Bronchial epithelial cell (primary cell): ENCODE measurements around the gene FRMD1. TPM values are rescaled to one million over a fixed set of nuclear protein-coding genes. Genes with fewer than 3 reads are reported as not detected.

Experiments used
- DNase-seq: peaks from one replicate; pipeline ENCODE4 v3.0.0-alpha.2; 2010; ENCODE audit warnings: low read depth
- FAIRE-seq: peaks from 2 replicates; lab custom pipeline; 2011; peaks lifted over from hg19 to GRCh38; lab: Jason Lieb, UNC
- H3K27me3 ChIP-seq: 2 replicates; pipeline ENCODE4 v1.5.1; 2011; ENCODE audit warnings: low read length; ENCODE audit not compliant: control insufficient read depth, insufficient read depth
- H3K36me3 ChIP-seq: 2 replicates; pipeline ENCODE4 v1.5.1; 2011; ENCODE audit warnings: low read length; ENCODE audit not compliant: control insufficient read depth, insufficient read depth
- H3K4me3 ChIP-seq: 2 replicates; pipeline ENCODE4 v1.5.1; 2011; ENCODE audit warnings: mild to moderate bottlenecking, low read depth, low read length, control low read depth
- total RNA-seq: library from RNA; depleted of rRNA; stranded (reverse); fragments of >200 nt; gene quantifications from 2 replicates; pipeline ENCODE4 v1.2.1, GENCODE V29; 2014
- TF ChIP-seq, protein P1 (sequence below): IDR thresholded peaks from 2 replicates; pipeline ENCODE4 v1.5.1; 2011; ENCODE audit warnings: mild to moderate bottlenecking, moderate library complexity, low read length, control low read depth, inconsistent platforms; ENCODE audit not compliant: insufficient read depth, severe bottlenecking

FRMD1 gene
- not detected in 2 replicates for total RNA-seq

DNA sequence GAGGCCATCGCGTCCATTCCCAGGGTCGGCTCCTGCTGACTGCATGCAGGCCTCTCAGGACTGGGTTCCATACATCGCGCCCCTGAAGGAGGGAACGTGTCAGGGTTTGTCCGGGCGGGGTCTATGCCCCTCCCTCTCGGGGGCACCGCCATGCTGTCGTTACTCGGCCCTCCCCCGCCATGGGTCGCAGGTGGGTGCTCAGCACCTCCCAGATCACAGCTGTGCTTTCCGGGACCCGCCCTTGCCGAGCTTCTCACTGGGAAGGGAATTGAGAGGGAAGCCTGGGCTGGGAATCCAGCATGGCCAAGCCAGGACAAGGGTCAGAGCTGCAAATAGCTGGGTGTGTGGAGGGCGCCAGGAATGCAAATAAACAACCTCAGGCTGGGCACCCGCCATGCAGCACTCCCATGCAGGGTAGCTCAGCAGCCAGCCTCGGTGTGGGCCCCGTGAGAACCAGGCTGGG is at the start of gene FRMD1:
TSS of gene FRMD1 (minus strand) at position 270 of the 463 bp plus-strand sequence. CDS start at position 152, 118 bp downstream.
- no peak within 1 kb of the TSS for H3K4me3 ChIP-seq
- DNase-seq = no peak
- no peaks in the 10 kb centered on the region for H3K36me3 ChIP-seq
- TF ChIP-seq, protein P1, sequence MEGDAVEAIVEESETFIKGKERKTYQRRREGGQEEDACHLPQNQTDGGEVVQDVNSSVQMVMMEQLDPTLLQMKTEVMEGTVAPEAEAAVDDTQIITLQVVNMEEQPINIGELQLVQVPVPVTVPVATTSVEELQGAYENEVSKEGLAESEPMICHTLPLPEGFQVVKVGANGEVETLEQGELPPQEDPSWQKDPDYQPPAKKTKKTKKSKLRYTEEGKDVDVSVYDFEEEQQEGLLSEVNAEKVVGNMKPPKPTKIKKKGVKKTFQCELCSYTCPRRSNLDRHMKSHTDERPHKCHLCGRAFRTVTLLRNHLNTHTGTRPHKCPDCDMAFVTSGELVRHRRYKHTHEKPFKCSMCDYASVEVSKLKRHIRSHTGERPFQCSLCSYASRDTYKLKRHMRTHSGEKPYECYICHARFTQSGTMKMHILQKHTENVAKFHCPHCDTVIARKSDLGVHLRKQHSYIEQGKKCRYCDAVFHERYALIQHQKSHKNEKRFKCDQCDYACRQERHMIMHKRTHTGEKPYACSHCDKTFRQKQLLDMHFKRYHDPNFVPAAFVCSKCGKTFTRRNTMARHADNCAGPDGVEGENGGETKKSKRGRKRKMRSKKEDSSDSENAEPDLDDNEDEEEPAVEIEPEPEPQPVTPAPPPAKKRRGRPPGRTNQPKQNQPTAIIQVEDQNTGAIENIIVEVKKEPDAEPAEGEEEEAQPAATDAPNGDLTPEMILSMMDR = no peak
- no peak for FAIRE-seq
- H3K27me3 ChIP-seq = no peaks in the 10 kb centered on the region

GRCh38 chr6:168128006-168128630 is 49.1 kb upstream of the FRMD1 start:
- H3K27me3 ChIP-seq = no peaks in the 10 kb centered on the region
- DNase-seq (no peak), FAIRE-seq (no peak)

DNA sequence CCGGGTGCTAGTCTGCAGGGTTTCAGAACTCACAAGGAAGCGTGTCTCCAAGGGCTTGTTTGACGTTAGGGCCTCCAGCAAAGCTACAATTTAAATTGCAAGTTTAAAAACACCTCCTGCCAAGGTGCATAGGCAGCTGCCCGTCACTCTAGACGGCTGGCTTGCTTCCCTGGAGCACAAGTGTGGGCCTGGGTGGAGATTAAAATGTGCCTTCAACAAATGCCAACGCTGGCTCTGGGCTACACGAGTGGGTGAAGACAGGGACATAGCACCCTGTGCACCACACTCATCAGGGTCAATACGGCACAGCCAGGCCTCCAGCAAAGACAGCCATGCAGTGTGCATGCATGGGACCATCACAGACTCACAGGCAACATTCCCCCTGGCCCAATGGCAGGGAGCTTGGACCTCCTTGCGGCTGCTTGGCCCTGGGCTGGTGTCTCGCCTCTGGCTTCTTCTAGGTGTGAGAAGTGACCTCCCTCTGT is 48.4 kb upstream of the FRMD1 start:
- DNase-seq (no peak), FAIRE-seq (no peak)
- H3K4me3 ChIP-seq = no peak overlapping the region
- H3K36me3 ChIP-seq = no peaks in the 10 kb centered on the region
- TF ChIP-seq, protein P1 = no peak
- H3K27me3 ChIP-seq = no peaks in the 10 kb centered on the region

More at GRCh38 chr6:168128006-168128630, 49.1 kb upstream of the FRMD1 start:
- TF ChIP-seq, protein P1 = no peak
- Histone ChIP-seq H3K4me3 (no peak overlapping the region), H3K36me3 (no peaks in the 10 kb centered on the region)

GRCh38 chr6:168126566-168127383 is 47.8 kb upstream of the FRMD1 start:
- DNase-seq = no peak
- no peak for FAIRE-seq
- Histone ChIP-seq H3K36me3 (no peaks in the 10 kb centered on the region), H3K4me3 (no peak overlapping the region), H3K27me3 (no peaks in the 10 kb centered on the region)
- TF ChIP-seq, protein P1 = no peak

- Histone ChIP-seq H3K4me3 (no peak overlapping the region), H3K36me3 (no peaks in the 10 kb centered on the region), H3K27me3 (no peaks in the 10 kb centered on the region)
- no peak for DNase-seq
- TF ChIP-seq, protein P1 = no peak
- FAIRE-seq = no peak
These were observed 46.5 kb upstream of the FRMD1 start for GRCh38 chr6:168125429-168126001.
